GM23338 (cell line): Measurements from ENCODE around the gene GRM2. TPM values are rescaled to one million over a fixed set of nuclear protein-coding genes. Genes with fewer than 3 reads are reported as not detected.

ENCODE experiments used
- ATAC-seq: fragments of 200-7000 bp; cut with Tn5 transposase; 3 replicates; pipeline ENCODE4 v1.9.1; 2020
- DNase-seq: peaks from one replicate; pipeline ENCODE4 v3.0.0-alpha.2; 2015; ENCODE audit warnings: low spot score
- H2AFZ ChIP-seq: fragments of 200-600 bp; sonication (generic); 2 replicates; pipeline ENCODE4 v1.8.0; 2016; ENCODE audit warnings: antibody characterized with exemption, mild to moderate bottlenecking, moderate library complexity
- H3F3A ChIP-seq: fragments of 200-600 bp; sonication (generic); replicated peaks from 2 replicates; pipeline ENCODE4 v1.8.0; 2017; ENCODE audit warnings: antibody characterized with exemption, mixed run types, low read depth
- H3K27ac ChIP-seq: fragments of 200-600 bp; sonication (generic); 2 replicates; pipeline ENCODE4 v1.6.1; 2016; ENCODE audit warnings: low read depth
- H3K27me3 ChIP-seq: fragments of 200-600 bp; sonication (generic); 2 replicates; pipeline ENCODE4 v1.8.0; 2016; ENCODE audit warnings: mild to moderate bottlenecking, mixed run types, moderate library complexity; ENCODE audit not compliant: insufficient read depth
- H3K36me3 ChIP-seq: fragments of 200-600 bp; sonication (generic); 2 replicates; pipeline ENCODE4 v1.8.0; 2016; ENCODE audit warnings: mild to moderate bottlenecking; ENCODE audit not compliant: insufficient read depth
- H3K4me1 ChIP-seq: fragments of 200-600 bp; sonication (generic); 2 replicates; pipeline ENCODE4 v1.8.0; 2016; ENCODE audit warnings: mild to moderate bottlenecking, moderate library complexity; ENCODE audit not compliant: insufficient read depth
- H3K4me2 ChIP-seq: fragments of 200-600 bp; sonication (generic); 2 replicates; pipeline ENCODE4 v1.7.1; 2017; ENCODE audit warnings: mixed run types
- H3K4me3 ChIP-seq: fragments of 200-600 bp; sonication (generic); 2 replicates; pipeline ENCODE4 v1.6.1; 2016; ENCODE audit warnings: mixed run types
- H3K79me2 ChIP-seq: fragments of 200-600 bp; sonication (generic); replicated peaks from 2 replicates; pipeline ENCODE4 v1.8.0; 2017; ENCODE audit warnings: mild to moderate bottlenecking; ENCODE audit not compliant: insufficient read depth
- H3K9me2 ChIP-seq: fragments of 200-600 bp; sonication (generic); 2 replicates; pipeline ENCODE4 v1.8.0; 2017; ENCODE audit not compliant: insufficient read depth
- H4K20me1 ChIP-seq: fragments of 200-600 bp; sonication (generic); replicated peaks from 2 replicates; pipeline ENCODE4 v1.8.0; 2017; ENCODE audit warnings: mild to moderate bottlenecking; ENCODE audit not compliant: insufficient read depth
- H3K27ac Mint-ChIP-seq: 2 replicates; pipeline ENCODE4 v1.8.0; 2020; ENCODE audit warnings: inconsistent platforms, mild to moderate bottlenecking, moderate library complexity, mixed read lengths
- H3K27me3 Mint-ChIP-seq: 3 replicates; pipeline ENCODE4 v1.8.0; 2022; ENCODE audit warnings: low read depth, mild to moderate bottlenecking, moderate library complexity, mixed read lengths, inconsistent platforms; ENCODE audit not compliant: insufficient read depth, poor library complexity
- H3K36me3 Mint-ChIP-seq: 3 replicates; pipeline ENCODE4 v1.8.0; 2021; ENCODE audit warnings: low read depth, mild to moderate bottlenecking, inconsistent platforms, moderate library complexity, mixed read lengths
- H3K4me1 Mint-ChIP-seq: 3 replicates; pipeline ENCODE4 v1.8.0; 2020; ENCODE audit warnings: mild to moderate bottlenecking, inconsistent platforms, mixed read lengths
- H3K4me3 Mint-ChIP-seq: 3 replicates; pipeline ENCODE4 v1.8.0; 2021; ENCODE audit warnings: moderate library complexity, mild to moderate bottlenecking, inconsistent platforms, mixed read lengths
- H3K9me3 Mint-ChIP-seq: 3 replicates; pipeline ENCODE4 v1.8.0; 2020; ENCODE audit warnings: moderate library complexity, mild to moderate bottlenecking, inconsistent platforms, mixed read lengths
- EZH2 ChIP-seq: fragments of 200-600 bp; sonication (generic); IDR thresholded peaks from one replicate; pipeline ENCODE4 v1.8.0; 2017; ENCODE audit warnings: antibody characterized with exemption, mild to moderate bottlenecking, low read depth; ENCODE audit not compliant: unreplicated experiment
- EZH2phosphoT487 ChIP-seq: fragments of 200-600 bp; sonication (generic); IDR thresholded peaks from one replicate; pipeline ENCODE4 v1.8.1; 2018; ENCODE audit warnings: antibody characterized with exemption; ENCODE audit not compliant: unreplicated experiment
- JUNB ChIP-seq: IDR thresholded peaks from one replicate; pipeline ENCODE4 v1.6.1; 2016; ENCODE audit warnings: antibody characterized with exemption; ENCODE audit not compliant: unreplicated experiment
- NANOG ChIP-seq: IDR thresholded peaks from 2 replicates; pipeline ENCODE4 v1.6.1; 2016; ENCODE audit warnings: antibody characterized with exemption, borderline replicate concordance
- POLR2AphosphoS5 ChIP-seq: IDR thresholded peaks from 2 replicates; pipeline ENCODE4 v1.6.1; 2016; ENCODE audit warnings: antibody characterized with exemption, low read depth
- STAT1 ChIP-seq: IDR thresholded peaks from one replicate; pipeline ENCODE4 v1.6.1; 2016; ENCODE audit warnings: antibody characterized with exemption; ENCODE audit not compliant: unreplicated experiment
- ZNF114 ChIP-seq: fragments of 250-450 bp; sonication (Bioruptor Pico); IDR thresholded peaks from 2 replicates; pipeline ENCODE4 v1.5.0; 2020; ENCODE audit warnings: mild to moderate bottlenecking, moderate library complexity
- polyA plus RNA-seq: library from polyadenylated mRNA; unstranded; fragments of >200 nt; fragmentation: Nextera tagmentation; extraction: Ambion mirVana; gene quantifications from 2 replicates; pipeline ENCODE4 v1.2.1, GENCODE V29; 2016
- total RNA-seq: library from RNA; depleted of rRNA; stranded (reverse); fragments of >200 nt; shearing (Covaris generic); gene quantifications from 2 replicates; pipeline ENCODE4 v1.2.3, GENCODE V29; 2014
- TF ChIP-seq, protein P1 (sequence below): IDR thresholded peaks from 2 replicates; pipeline ENCODE4 v1.6.1; 2016; ENCODE audit warnings: antibody characterized with exemption
- TF ChIP-seq, protein P2 (sequence below), 2 experiments: fragments of 200-600 bp in 1 of 2; sonication (generic) in 1 of 2; conservative IDR thresholded peaks; 2 replicates each; pipeline versions ENCODE4 v1.5.1 to v1.6.1; 2016 to 2017; ENCODE audit warnings: antibody characterized with exemption in 2 of 2, low read depth in 2 of 2, mild to moderate bottlenecking in 2 of 2, moderate library complexity in 1 of 2

GRM2 gene
- total and polyA plus RNA-seq, 2 experiments from 2014 or later: 2.1 to 5.1 TPM

DNA sequence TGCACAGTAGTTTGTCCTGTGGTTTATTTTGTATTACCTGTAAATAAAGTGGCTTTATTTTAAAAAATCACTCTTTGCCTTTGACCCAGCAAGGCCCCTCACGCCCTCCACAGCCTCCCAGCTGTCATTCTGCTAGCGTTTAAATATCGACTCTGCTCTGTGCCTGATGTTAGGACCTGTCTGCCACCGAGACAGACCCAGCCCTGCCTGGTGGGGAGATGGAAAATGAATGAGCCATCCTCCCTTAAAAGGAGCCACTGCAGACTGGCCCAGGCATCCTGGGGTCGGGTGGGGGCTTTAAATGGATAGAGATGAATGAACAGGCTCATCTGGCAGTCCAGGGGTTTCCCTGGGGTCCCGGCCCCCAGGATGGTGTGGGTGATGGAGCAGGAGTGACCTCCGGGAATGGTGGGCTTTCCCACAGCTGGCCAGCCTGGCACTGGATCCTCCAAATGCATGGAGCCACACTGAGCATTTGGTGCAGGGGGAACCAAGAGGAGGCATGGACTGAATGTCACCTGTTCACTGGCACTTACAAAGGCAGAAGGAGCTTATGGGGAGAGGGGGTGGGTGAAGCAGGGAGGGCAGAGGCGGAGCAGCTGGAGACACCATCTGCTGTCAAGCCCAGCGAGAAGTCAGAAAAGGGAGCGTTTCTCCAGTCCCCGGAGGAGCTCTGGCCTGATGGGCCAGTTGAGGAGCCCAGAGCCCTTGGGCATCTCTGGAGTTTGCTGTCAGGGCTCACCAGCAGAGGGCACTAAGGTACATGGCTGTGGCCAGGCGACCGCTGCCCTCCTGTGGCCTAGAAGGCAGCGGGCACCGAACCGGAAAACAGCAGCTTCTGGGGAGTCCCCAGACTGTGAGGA is 11.9 kb downstream of the GRM2 start:
- Mint-ChIP-seq H3K36me3 (no peaks in the 10 kb centered on the region; the same call in 2 of the 3 replicates), H3K4me3 (no peak overlapping the region; the same call in 2 of the 3 replicates), H3K9me3 (no peaks in the 10 kb centered on the region), H3K27ac (no peak overlapping the region), H3K27me3 (peaks cover 11% of the 10 kb centered on the region), H3K4me1 (peaks cover 31% of the 10 kb centered on the region)
- H3K27me3 ChIP-seq: no peaks in the 10 kb centered on the region
- no peaks in the 10 kb centered on the region for H3K9me2 ChIP-seq
- H3K79me2 ChIP-seq: no peaks in the 10 kb centered on the region
- H3K4me3 ChIP-seq: no peak overlapping the region
- no peak overlapping the region for H2AFZ ChIP-seq
- H3K4me2 ChIP-seq: no peak overlapping the region
- H3F3A ChIP-seq: no peaks in the 10 kb centered on the region
- 0 out of 2 replicates have a peak, but pooled peaks cover 3% of the 10 kb centered on the region for H3K4me1 ChIP-seq
- no peak overlapping the region for H3K27ac ChIP-seq
- no peaks in the 10 kb centered on the region; the same call in 1 of the 2 replicates for H4K20me1 ChIP-seq
- peak; percentile 92 for ATAC-seq
- peak; percentile 93 for DNase-seq
- TF ChIP-seq JUNB: no peak
- TF ChIP-seq ZNF114 (CRISPR knock-in tag): no peak
- TF ChIP-seq EZH2phosphoT487: no peak
- no peak for TF ChIP-seq STAT1
- TF ChIP-seq, protein P1, sequence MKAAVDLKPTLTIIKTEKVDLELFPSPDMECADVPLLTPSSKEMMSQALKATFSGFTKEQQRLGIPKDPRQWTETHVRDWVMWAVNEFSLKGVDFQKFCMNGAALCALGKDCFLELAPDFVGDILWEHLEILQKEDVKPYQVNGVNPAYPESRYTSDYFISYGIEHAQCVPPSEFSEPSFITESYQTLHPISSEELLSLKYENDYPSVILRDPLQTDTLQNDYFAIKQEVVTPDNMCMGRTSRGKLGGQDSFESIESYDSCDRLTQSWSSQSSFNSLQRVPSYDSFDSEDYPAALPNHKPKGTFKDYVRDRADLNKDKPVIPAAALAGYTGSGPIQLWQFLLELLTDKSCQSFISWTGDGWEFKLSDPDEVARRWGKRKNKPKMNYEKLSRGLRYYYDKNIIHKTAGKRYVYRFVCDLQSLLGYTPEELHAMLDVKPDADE: no peak
- no peak for TF ChIP-seq POLR2AphosphoS5
- TF ChIP-seq, protein P2, sequence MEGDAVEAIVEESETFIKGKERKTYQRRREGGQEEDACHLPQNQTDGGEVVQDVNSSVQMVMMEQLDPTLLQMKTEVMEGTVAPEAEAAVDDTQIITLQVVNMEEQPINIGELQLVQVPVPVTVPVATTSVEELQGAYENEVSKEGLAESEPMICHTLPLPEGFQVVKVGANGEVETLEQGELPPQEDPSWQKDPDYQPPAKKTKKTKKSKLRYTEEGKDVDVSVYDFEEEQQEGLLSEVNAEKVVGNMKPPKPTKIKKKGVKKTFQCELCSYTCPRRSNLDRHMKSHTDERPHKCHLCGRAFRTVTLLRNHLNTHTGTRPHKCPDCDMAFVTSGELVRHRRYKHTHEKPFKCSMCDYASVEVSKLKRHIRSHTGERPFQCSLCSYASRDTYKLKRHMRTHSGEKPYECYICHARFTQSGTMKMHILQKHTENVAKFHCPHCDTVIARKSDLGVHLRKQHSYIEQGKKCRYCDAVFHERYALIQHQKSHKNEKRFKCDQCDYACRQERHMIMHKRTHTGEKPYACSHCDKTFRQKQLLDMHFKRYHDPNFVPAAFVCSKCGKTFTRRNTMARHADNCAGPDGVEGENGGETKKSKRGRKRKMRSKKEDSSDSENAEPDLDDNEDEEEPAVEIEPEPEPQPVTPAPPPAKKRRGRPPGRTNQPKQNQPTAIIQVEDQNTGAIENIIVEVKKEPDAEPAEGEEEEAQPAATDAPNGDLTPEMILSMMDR (conservative IDR thresholded peaks at IDR 0.05; ENCODE audit: low read depth in 2 of 2): peak; percentile 90 to 99
- no peak for TF ChIP-seq EZH2
- no peaks in the 10 kb centered on the region for H3K36me3 ChIP-seq

DNA sequence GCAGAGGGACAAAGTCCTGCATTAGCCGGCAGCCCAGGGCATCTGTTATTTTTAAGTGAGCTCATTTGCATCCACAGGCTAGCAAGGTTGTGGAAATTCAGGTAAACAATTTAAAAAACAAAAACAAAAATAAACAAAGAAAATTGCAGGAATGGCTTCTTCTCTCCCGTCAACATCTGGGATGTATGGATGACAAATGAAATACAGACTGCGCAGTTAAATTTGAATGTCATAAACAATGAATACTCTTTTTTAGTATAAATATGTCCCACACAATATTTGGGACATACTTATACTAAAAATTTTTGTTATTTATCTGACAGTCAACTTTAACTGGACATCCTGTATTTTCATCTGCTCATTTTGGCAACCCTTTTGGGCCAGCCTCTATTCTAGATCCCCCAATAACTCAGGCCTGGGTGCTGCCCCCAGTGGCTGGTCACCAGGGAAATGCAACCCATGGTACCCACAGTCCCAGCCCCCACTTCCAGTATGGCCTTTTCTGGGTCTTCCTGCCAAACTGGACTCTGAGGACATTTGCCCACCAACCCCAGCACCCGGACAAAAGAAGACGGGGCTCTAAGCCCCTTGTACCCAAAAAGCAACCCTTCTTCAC is 12.7 kb downstream of the GRM2 start:
- peaks cover 11% of the 10 kb centered on the region for H3K27me3 Mint-ChIP-seq
- ATAC-seq: peak; percentile 62
- DNase-seq: peak; percentile 37

More for the DNA sequence above, 12.7 kb downstream of the GRM2 start:
- Histone ChIP-seq H3F3A (no peaks in the 10 kb centered on the region), H4K20me1 (no peaks in the 10 kb centered on the region), H3K36me3 (no peaks in the 10 kb centered on the region), H3K27me3 (no peaks in the 10 kb centered on the region), H3K4me3 (no peak overlapping the region), H3K9me2 (no peaks in the 10 kb centered on the region), H3K79me2 (no peaks in the 10 kb centered on the region), H3K27ac (no peak overlapping the region), H3K4me1 (0 out of 2 replicates have a peak, but pooled peaks cover 3% of the 10 kb centered on the region), H2AFZ (no peak overlapping the region; the same call in 1 of the 2 replicates), H3K4me2 (no peak overlapping the region)
- no peak for TF ChIP-seq NANOG
- TF ChIP-seq, protein P2 (conservative IDR thresholded peaks at IDR 0.05; ENCODE audit: low read depth in 2 of 2): peak in 1 of 2 experiments; percentile 48; a peak in 3 of 4 replicates
- no peak overlapping the region for H3K4me3 Mint-ChIP-seq
- H3K4me1 Mint-ChIP-seq: peaks cover 31% of the 10 kb centered on the region
- H3K36me3 Mint-ChIP-seq: no peaks in the 10 kb centered on the region
- no peak overlapping the region for H3K27ac Mint-ChIP-seq
- no peaks in the 10 kb centered on the region for H3K9me3 Mint-ChIP-seq
